ENCODE measurements around the gene RALBP1. TPM values are rescaled to one million over a fixed set of nuclear protein-coding genes. Genes with fewer than 3 reads are reported as not detected.
"Not testable (repeated sequence)": the region's sequence is repeated elsewhere in the genome, so short reads cannot be mapped to it uniquely, and the experiment has no call there.

The RALBP1 gene
- total RNA-seq, 1 experiment from 2014 or later: 57.1 TPM

DNA sequence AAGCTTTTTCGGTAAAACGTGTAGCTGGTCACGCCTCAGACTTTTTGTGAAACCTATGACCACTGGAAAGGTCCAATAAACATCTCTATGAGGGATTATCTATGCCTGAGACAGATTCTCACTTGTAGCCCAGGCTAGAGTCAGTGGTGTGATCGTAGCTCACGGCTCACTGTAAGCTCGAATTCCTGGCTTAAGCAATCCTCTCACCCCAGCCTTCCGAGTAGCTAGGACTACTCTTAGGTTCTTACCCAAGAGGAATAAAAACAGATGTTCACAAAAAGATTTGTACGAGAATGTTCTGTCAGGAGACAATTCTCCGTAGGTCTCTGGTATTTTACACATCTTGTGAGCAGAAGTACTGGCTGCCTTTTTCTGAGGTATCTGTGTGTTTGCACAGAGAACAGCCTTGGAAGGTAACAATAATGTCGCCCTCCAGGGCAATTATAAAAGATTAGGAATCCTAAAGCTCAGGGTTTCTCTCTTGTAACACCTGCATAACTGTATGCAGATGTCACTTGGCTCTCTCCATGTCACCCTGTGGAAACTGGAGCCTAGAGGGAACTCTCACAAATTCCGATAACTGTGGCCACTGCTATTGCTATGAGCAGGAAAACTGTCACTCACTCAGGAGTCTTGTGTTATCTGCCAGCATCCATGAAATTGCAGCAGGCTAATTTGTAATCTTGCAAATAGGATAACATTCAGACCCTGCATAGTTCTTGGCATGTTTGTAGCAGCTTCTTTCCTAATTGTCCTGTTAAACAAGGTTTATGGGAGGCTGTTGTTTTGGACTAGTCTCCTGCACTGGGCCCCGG lies 25.5 kb upstream of the RALBP1 start:
- in situ Hi-C loops (cut with HindIII; ENCODE audit: low pct_unique_long_range_greater_than_20kb, low sequenced_read_pairs): no loop called here
- DNase-seq (ENCODE audit: low read depth, low spot score): no peak

- not testable (repeated sequence) for DNase-seq (ENCODE audit: low read depth, low spot score)
Observed at GRCh38 chr18:9450920-9451319, 24.4 kb upstream of the RALBP1 start.

GRCh38 chr18:9453283-9453682 lies 22.0 kb upstream of the RALBP1 start:
- in situ Hi-C loops (cut with HindIII; ENCODE audit: low pct_unique_long_range_greater_than_20kb, low sequenced_read_pairs): no loop called here
- no peak for DNase-seq (ENCODE audit: low read depth, low spot score)

More at GRCh38 chr18:9450920-9451319, 24.4 kb upstream of the RALBP1 start:
- in situ Hi-C loops (cut with HindIII; ENCODE audit: low pct_unique_long_range_greater_than_20kb, low sequenced_read_pairs): not testable (repeated sequence)

GRCh38 chr18:9454061-9454703 lies 21.1 kb upstream of the RALBP1 start:
- in situ Hi-C loops (cut with HindIII; ENCODE audit: low pct_unique_long_range_greater_than_20kb, low sequenced_read_pairs): no loop called here
- DNase-seq (ENCODE audit: low read depth, low spot score): no peak

GRCh38 chr18:9455718-9456511 lies 19.4 kb upstream of the RALBP1 start:
- in situ Hi-C loops (cut with HindIII; ENCODE audit: low pct_unique_long_range_greater_than_20kb, low sequenced_read_pairs): no loop called here

DNA sequence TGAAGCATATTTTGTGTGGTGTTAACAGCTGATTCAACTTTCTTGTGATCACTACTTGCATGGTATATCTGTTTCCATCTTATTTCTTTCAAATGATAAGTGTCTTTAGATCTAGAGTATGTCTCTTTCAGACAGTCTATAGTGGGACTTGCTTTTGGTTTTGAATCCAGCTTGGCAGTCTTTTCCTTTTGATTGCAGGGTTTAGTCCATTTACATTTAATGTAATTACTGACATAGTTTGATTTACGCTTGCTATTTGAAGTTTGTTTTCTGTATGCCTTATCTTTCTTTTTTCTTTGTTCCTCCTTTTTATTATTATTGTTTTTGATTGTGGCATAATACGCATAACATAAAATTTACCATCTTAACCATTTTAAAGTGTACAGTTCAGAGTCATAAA lies 9.2 kb upstream of the RALBP1 start:
- no peak for DNase-seq (ENCODE audit: low read depth, low spot score)
- in situ Hi-C loops (cut with HindIII; ENCODE audit: low pct_unique_long_range_greater_than_20kb, low sequenced_read_pairs): no loop called here

More at GRCh38 chr18:9455718-9456511, 19.4 kb upstream of the RALBP1 start:
- no peak for DNase-seq (ENCODE audit: low read depth, low spot score)

GRCh38 chr18:9466846-9467245 lies 8.5 kb upstream of the RALBP1 start:
- in situ Hi-C loops (cut with HindIII; ENCODE audit: low pct_unique_long_range_greater_than_20kb, low sequenced_read_pairs): no loop called here
- DNase-seq (ENCODE audit: low read depth, low spot score): no peak

DNA sequence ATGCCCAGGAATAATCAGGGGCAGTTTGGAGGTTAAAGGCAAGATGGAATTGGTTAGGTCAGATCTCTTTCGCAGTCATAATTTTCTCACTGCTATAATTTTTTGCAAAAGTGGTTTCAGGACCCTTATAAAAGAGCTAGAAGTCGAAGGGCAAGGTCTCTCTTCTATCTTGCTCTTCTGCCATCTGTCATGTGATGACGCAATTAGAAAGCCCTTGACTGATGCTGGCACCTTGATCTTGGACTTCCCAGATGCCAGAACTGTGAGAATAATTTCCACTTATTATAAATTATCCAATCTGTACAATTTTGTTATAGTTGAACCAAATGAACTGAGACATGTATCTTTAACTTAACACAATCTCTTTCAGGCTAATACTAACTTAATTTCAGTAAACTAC lies 6.3 kb upstream of the RALBP1 start:
- in situ Hi-C loops (cut with HindIII; ENCODE audit: low pct_unique_long_range_greater_than_20kb, low sequenced_read_pairs): no loop called here

GRCh38 chr18:9469685-9470084 lies 5.6 kb upstream of the RALBP1 start:
- in situ Hi-C loops (cut with HindIII; ENCODE audit: low pct_unique_long_range_greater_than_20kb, low sequenced_read_pairs): no loop called here
- DNase-seq (ENCODE audit: low read depth, low spot score): no peak

More for the DNA sequence above, 6.3 kb upstream of the RALBP1 start:
- no peak for DNase-seq (ENCODE audit: low read depth, low spot score)

DNA sequence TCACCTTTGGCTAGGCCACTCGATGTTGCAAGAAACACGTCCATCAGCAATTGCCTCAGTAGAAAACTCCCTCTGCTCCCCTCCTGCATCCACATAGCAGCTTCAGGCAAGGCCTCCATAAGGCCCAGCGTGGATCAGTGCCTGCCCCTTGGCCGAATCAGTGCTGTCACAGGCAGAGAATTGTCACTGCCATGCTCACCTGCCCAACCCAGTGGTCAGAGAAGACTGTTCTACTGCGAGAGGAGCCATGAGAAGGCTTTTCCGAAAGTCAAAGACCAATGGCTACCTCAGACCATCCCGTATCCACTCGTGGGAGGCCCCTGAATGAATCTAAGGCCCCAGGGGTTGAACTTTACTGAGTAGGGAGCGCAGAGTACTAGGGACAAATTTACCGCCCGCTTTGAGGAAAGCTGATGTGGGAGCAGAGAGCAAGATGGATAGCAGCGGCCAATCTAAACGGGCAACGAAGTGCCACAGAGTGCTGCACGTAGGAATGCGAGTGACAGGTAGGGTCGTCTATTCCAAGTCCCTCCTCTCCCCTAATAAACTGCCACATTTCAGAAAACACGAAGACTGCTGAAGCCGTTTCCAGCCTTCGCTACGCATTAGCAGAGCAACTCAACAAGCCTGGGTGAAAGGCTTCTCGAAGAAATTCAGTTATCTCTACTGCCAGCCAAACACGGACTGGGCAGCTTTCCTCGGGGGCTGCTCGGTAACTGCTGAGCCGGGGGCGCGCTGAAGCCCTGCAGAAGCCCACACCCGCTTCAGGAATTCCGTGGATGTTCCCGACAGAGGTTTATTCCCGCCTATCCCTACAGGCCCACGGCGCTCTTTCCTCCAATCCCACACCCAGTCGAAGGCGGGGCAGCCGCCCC lies 968 bp upstream of the RALBP1 start:
- in situ Hi-C loops (cut with HindIII; ENCODE audit: low pct_unique_long_range_greater_than_20kb, low sequenced_read_pairs): no loop called here
- DNase-seq (ENCODE audit: low read depth, low spot score): no peak

DNA sequence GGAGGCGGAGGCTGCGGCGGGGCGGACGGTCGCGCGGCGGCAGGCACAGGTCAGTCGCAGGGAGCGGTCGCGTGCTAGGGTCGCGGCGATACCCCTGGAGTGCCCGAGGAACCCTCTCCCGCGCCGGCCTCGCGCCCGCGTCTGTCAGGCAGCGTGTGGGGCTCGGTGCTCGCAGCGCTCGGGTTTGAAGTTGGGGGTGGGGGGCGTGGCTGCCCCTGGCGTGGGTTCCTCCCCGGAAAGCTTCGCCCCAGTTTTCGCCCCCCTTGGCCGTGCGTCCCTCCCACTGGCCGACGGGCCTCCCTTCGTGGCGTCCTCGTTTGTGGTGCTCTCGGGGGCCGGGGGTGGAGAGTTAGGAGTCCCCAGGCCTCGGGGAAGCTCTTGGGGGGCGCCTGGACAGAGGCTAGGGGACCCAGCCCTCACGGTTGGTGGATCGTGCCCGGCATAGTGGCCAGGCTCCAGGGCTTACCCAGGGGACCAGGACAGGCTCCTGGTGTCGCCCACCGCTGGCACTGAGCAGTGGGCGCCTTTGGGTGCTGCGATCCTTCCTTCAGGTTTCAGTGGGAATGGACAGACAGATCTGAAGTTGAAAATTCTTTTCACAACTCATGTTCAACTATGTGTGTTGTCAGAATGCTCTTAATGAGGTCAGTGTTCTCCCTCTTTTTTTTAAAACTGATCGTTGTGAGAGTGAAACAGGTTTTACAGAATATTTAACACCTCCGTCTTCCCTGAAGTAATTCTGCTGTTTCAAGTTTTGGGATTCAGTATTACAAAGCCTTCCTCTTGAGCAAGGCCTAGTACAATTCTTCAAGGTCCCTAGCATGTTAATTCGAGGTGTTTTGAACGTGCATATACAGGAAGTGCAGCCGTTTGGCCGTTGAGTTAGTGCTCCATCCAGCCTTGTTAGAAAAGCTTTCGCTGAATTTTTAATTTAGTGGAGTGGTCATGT lies 604 bp downstream of the RALBP1 start:
- in situ Hi-C loops (cut with HindIII; ENCODE audit: low pct_unique_long_range_greater_than_20kb, low sequenced_read_pairs): no loop called here
- no peak for DNase-seq (ENCODE audit: low read depth, low spot score)

DNA sequence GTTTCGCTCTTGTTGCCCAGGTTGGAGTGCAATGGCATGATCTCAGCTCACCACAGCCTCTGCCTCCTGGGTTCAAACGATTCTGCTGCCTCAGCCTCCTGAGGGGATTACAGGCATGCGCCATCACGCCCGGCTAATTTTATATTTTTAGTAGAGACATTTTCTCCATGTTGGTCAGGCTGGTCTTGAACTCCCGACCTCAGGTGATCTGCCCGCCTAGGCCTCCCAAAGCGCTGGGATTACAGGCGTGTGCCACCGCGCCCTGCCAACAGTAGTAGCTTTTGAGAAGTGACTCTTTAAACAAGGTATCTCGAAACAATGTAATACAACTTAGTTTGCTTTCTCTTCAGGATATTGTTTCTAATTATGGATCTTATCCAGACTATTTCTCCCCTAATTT lies 1.6 kb downstream of the RALBP1 start:
- DNase-seq (ENCODE audit: low read depth, low spot score); in situ Hi-C loops (cut with HindIII; ENCODE audit: low pct_unique_long_range_greater_than_20kb, low sequenced_read_pairs): not testable (repeated sequence)

- in situ Hi-C loops (cut with HindIII; ENCODE audit: low pct_unique_long_range_greater_than_20kb, low sequenced_read_pairs): no loop called here
- DNase-seq (ENCODE audit: low read depth, low spot score): no peak
Observed at GRCh38 chr18:9477509-9477908, 2.2 kb downstream of the RALBP1 start.

- no peak for DNase-seq (ENCODE audit: low read depth, low spot score)
- in situ Hi-C loops (cut with HindIII; ENCODE audit: low pct_unique_long_range_greater_than_20kb, low sequenced_read_pairs): no loop called here
Observed at GRCh38 chr18:9478545-9478944, 3.2 kb downstream of the RALBP1 start.

DNA sequence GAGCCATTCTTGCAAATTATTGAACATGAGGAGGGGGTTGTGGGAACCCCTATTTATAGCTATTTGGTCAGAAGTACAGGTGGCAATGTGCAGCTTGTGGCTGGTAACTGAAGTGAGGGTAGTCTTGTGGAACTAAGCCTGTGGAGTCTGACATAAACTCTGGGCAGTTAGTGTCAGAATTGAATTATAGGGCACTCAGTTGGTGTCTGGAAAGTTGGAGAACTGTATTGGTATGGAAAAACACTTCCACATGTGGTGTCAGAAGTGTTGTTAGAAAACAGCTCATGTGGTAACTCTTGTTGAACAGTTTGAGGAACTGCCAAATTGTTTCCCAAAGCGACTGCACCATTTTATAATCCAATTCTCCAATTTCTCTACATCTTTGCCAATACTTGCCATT lies 7.5 kb downstream of the RALBP1 start:
- in situ Hi-C loops (cut with HindIII; ENCODE audit: low pct_unique_long_range_greater_than_20kb, low sequenced_read_pairs): no loop called here
- no peak for DNase-seq (ENCODE audit: low read depth, low spot score)

- in situ Hi-C loops (cut with HindIII; ENCODE audit: low pct_unique_long_range_greater_than_20kb, low sequenced_read_pairs): no loop called here
- no peak for DNase-seq (ENCODE audit: low read depth, low spot score)
Observed at GRCh38 chr18:9483526-9483925, 8.2 kb downstream of the RALBP1 start.
